Astrocyte of the hippocampus (primary cell): ENCODE data around the gene EGFL7.
"Not testable (repeated sequence)": the region's sequence is repeated elsewhere in the genome, so short reads cannot be mapped to it uniquely, and the experiment has no call there.

Experiments used
- DNase-seq: peaks from one replicate; pipeline ENCODE4 v3.0.0; 2011; ENCODE audit warnings: low read depth, low spot score

EGFL7 gene

DNA sequence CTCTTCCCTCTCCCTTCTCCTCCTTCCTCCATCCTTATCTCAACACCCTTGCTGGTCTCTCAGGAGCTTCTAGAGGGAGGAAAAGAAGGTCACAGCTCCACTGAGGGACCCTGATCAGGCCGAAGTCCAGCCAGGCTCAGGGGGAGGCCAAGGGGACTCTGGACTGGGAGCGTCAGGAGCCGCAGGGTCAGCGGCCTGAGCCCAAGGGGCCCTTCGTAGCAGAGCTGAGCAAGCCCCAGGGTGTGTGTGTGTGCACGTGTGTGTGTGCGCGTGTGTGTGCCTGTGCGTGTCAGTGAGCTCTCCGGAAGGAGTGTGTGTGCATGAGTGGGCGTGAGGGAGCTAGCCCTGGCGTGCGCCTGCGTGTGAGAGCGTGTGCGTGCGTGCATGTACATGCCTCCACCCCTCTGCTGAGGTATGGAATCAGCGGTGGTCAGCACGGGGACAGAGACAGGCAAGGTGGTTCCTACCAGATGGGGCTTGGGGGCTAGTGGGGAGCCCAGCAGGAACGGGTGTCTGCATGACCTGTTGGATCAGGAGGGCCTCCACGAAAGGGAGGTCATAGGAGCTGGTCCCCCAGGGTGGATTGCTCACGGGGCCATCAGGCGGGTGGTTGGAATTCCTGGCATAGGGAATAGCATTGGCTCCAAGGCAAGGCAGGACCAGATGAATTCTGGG is 34.6 kb downstream of the EGFL7 start:
- DNase-seq: no peak

DNA sequence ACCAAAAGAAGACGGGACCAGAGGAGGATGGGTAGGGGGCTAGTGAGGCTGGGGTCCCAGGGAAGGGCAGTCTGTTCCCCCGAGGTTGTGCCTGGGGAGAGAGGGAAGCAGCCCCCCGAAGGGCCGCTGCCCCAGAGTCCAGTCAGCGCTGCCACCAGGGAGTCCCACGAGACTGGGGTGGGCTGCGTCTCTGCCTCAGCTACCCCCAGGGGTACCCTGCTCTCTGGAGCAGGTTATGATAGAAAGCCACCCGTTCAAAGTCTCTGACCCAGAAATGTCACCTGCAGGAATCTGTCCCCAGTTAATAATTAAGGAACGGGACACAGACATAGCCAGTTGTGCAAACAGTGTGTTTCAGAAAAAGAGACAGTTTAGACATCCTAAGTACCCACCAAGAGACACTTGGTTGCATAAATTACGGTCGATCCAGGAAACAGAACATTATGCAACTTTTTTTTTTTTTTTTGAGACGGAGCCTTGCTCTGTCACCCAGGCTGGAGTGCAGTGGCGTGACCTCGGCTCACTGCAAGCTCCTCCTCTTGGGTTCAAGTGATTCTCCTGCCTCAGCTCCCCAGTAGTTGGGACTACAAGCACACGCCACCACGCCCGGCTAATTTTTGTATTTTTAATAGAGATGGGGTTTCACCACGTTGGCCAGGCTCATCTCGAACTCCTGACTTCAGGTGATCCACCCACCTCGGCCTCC is 35.3 kb downstream of the EGFL7 start:
- no peak for DNase-seq

DNA sequence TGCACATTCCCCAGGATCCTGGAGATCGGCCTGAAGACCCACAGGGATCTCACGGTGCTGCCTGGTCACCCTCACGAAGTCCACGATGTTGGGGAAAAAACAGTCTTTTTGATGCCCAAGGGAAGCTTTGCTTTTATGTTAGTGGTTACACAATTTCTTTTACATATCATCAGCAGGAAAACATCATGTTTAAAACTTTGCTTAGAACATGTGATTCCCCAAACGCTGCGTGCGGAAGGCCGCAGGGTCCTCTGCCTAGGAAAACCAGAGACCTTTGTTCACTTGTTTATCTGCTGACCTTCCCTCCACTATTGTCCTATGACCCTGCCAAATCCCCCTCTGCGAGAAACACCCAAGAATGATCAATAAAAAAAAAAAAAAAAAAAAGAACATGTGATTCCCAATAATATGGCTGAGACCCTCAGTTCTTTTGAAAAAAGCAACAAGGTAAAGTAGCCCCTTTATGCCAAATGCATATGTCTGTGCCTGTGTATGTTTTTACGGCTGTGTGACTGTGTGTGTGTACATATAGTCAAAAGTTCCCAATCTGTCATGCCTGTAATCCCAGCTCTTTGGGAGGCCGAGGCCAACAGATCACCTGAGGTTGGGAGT is 36.0 kb downstream of the EGFL7 start:
- DNase-seq: no peak

DNA sequence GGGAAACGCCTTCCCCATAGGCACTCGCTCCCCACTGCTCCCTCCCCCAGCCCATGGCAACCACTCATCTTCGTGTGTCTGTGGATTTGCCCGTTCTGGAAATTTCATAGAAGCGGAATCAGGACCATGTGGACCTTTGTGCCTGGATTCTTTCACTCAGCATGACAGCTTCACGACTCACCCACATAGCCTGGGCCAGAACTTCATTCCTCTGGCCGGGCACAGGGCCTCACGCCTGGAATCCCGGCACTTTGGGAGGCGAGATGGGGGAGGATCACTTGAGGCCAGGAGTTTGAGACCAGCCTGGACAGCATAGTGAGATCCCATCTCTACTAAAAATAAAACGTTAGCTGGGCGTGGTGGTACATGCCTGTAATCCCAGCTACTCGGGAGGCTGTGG is 37.6 kb downstream of the EGFL7 start:
- peak; percentile 41 for DNase-seq

DNA sequence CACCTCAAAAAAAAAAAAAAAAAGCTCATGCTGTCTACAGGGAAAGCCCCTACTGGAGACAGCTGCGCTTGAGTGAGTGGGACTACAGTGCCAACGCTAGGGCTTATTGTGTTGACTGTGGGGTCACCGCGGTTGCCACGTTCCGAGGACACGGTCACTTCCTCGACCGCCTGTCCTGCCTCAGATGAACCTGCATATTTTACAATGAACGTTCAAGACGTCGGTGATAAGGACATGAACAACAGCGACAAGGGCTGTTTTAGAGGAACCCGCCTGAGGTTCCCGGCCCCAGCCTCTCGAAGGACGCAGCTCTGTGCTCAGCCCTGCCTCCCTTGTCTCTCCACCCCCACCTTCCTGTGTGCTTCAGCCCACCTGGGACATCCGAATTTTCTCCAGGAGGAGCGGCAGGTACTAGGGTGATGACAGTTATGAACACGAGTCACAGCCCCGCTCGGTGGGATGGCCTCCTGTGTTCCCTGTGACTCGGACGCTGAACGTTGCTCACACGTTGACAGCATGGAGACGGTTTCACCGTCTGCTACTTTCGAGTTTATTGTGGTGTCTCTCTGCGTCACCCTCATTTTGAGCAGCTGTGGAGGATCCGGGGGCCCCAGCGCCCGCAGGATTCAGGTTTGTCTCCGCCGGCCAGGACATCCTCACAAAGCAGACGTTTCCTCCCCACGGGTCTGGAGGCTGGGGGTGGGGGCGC is 38.4 kb downstream of the EGFL7 start:
- DNase-seq: no peak

DNA sequence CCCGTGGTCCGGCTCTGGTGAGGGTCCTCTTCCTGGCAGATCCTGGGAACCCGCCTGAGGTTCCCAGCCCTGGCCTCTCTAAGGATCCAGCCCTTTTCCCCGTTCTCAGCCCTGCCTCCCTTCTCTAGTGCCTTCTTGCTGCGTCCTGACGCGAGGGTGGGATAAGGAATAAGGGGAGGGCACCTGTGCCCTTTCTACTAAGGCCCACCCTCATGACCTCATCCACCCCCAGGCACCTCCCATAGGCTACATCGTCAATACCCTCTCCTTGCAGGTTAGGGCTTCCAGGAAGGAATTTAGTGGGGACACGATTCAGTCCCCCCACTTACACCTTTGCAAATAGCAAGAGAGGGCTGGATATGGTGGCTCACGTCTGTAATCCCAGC is 38.9 kb downstream of the EGFL7 start:
- DNase-seq: no peak

DNA sequence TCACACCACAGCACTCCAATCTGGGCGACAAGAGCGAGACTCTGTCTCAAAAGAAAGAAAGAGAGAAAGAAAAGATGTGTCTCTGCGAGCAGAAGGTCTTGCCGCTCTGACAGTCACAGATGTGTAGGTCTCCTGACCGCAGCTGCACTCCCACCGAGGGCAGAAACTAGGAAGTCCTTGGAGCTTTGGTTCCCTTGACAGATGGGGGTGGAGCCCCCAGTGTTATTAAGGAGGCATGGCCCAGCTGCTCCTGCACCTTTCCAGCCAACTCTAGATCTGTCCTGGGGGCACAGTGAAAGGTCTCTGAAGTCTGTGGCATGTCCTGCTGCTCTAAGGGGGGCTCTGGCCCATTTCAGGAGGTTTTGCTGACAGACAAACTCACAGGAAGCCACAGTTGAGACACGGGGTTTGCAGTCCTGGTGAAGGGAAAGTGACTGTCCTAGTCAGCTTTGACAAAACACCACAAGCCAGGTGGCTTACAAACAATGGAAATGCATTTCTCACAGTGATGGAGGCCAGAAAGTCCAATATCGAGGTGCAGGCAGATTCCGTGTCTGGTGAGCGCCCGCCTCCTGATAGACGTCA is 40.7 kb downstream of the EGFL7 start:
- DNase-seq: no peak

DNA sequence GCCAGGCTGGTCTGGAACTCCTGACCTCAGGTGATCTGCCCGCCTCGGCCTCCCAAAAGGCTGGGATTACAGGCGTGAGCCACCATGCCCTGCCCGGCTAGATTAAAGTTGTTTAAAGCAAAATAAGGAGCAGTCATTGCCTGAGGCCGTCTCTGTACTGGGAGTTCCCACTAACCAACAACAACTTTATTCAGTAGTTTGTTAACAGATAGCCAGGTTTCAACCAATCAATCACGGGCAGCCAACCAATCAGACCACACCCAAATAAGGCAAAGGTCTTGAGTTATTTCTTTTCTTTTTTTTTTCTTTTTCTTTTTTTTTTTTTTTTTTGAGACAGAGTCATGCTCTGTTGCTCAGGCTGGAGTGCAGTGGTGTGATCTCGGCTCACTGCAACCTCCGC is 42.0 kb downstream of the EGFL7 start:
- not testable (repeated sequence) for DNase-seq

DNA sequence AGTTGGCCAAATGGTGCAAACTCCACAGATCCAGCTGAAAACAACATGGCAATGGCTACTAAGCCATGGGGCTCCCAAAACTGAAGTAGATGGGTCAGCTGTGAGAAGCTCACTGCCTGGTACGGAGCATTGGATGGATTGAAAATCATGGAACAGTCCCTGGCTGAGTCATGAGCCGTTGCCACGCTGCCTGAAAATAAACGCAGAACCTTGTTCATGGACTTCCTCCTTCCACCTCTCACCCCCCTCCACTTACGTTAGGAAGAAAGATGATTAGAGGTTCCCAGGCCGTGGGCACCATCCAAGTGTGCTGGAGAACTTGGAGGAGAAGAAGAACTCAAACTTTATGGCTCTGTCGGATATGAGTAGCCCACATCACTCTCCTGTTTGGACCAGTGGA is 42.8 kb downstream of the EGFL7 start:
- DNase-seq: no peak

DNA sequence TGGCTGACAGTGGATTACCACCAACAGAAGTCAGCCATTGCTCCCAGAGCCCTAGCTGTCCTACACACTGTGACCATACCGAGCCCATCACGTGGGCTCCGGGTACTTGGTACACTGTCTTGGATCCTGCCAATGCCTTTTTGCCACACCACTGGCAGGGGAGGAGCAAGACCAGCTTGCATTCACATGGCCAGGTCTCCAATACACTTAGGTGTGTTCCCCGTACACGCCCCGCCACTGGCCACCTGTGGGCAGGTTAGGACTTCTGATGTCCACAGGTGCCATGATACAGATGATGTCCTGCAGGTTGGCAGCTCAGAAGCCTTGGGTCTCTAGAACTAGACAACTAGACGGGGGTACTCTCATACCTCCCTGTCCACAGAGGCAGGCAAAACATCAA is 44.3 kb downstream of the EGFL7 start:
- no peak for DNase-seq

DNA sequence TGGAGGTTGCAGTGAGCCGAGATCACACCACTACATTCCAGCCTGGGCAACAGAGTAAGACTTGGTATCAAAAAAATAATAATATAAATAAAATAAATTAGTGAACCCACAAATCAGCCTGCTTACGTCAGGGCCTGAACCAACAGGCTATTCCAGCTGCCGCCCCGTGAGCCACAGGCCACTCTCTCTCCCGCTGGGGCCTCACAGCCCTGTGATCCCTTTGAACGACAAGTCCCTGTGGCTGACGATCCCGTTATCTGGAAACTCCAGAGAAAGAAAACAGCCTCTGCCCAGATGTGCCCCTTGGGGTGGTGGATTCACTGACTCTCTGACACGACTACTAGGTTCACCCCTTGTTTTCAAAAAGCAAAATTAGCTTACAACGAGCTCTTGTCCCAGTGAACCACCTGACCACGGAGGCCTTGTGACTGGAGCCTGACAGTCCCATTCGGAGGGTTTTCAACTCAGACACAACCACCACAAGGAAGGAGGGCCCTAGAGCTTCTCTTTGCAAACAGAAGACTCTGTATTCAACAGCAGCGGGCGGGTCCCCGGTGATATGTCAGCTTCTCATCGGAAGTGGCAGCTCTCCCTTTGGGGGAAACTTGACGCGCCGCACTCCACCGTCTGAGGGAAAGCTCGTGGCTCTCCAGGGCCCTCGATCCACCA is 45.3 kb downstream of the EGFL7 start:
- DNase-seq: no peak

DNA sequence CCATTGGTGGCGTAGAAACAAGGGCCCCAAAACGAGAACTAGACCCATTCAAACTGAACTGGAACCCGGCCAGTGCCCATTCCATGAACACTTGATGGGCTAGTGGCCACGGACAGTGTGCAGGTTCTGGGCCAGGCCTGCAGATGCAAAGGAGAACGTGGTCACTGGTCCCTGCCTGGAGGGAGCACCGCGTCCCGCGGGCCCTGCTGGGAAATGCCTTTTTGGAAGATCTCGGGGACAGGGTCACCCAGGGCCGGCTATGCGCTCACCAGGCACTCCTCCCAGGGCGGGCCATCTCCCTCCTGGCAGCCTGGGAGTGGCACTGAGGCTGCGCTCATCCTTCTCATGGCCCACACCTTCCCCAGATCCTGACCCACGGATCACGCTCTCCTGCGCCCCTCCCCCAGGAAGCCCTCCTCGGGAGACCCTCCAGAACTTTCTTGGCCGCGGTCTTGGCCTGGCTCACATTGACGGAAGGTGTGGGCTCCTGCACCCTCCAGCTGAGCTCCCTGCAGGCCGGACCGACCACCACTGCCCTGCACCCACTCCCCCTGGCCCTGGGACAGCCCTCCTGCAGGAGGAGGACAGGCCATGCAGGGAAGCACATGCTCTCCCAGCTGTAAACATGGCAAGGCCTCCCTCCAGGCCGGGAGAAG is 46.9 kb downstream of the EGFL7 start:
- no peak for DNase-seq

DNA sequence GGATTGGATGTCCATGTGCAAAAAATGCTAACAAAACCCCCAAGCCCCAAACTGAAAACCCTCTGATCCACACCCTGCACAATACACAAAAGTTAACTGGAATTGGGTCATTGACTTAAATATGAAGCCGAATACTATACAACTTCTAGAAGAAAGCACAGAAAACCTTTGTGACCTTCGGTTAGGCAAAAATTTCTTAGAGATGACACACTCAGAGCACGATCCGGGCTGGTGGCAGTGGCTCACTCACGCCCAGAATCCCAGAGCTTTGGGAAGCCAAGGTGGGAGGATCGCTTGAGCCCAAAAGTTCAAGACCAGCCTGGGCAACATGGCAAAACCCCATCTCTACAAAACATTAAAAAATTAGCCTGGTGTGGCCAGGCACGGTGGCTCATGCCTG is 47.8 kb downstream of the EGFL7 start:
- DNase-seq: no peak

DNA sequence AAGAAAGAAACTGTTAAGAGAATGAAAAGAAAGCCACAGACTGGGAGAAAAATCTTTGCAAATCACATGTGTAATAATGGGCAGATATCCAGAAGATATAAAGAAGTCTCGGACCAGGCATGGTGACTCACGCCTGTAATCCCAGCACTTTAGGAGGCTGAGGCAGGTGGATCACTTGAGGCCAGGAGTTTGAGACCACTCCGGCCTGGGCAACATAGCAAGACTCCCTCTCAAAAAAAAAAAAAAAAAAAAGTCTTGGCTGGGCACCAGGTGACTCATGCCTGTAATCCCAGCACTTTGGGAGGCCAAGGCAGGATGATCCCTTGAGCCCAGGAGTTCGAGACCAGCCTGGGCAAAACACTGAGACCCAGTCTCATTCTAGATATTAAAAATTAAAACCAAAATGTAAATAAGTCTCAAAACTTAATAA is 48.5 kb downstream of the EGFL7 start:
- DNase-seq: peak; percentile 50

DNA sequence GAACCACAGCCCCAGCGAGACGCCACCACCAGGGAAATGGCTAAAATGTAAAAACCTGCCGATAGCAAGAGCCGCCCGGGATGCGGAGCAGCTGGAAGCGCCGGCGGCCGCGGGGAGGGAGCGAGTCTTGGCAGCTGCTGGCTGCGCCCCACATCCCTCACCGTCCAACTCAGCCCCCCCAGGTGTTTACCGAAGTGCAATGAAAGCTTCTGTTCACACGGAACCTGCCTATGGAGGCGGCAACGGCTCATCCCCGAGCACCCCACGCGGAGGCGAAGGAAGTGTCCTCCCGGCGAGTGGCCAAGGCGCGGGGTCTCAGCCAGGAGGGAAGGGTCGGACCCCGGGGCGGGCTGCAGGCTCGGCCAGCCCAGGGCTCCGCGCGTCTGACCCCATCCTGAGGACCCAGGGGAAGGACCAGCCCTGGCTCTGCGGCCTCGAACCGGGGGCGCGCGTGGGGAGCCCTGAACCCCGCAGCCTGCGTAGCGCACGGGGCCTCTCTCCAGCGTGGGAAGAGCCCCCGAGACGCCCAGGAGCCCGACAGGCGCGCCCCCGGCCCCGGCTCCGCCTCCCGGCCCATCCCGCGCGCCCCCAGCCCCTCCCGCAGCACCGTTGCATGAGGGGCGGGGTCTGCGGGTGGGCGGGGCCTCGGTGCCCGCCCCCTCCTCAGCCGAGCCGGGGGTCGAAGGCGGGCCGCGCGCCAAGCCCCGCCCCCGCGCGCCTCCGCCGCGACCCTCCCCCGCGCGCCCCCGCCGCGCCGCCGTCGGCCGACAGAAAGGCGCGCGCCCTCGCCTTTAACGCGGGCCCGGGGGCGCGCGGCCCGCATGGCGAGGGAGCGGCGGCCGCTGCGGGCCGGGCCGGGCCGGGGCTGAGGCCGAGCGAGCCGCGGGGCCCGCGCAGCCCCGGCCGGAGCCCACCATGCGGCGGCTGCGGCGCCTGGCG is 49.3 kb downstream of the EGFL7 start, which contains the start of gene DIPK1B:
TSS of gene DIPK1B (plus strand) at position 822 of the 939 bp plus-strand sequence. CDS start at position 916, 94 bp downstream.
- peak; percentile 55 for DNase-seq

DNA sequence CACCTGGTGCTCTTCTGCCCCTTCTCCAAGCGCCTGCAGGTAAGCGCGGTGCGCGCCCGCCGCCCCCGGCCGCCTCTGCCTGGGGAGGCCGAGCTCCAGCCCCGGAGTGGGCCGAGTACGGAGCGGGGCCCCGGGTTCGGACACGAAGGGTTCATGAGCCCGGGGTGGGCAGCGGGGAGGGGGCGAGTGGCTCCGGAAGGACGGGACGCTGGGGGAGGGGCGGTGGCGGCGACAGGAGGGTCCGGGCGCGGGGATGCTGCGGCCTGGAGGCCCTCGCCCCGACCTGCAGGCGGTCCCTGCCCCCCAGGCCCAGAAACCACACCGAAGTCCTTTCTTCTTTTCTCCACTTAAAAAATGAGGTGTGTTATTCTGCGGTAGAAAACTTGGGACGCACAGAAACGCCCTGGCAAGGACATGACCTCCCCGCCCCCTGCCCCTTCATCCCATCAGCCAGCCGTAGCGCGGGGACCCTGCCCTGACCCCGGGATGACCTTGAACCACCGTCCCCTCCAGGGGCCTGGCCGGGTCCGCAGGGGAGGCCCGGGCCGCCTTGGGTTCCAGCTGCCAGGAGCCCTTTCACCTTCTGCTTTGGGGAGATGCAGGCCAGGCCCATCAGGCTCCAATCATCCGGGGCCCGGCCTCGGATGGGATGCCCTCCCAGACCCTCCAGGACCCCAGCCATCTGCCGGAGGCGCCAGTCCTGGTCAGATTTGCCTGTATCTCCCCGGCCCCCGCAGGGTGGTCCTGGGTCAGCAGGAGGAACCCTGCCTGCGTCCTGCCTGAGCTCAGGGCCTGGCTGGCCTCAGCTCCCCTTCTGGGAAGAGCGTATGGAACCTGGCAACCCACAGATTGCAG is 50.2 kb downstream of the EGFL7 start:
- no peak for DNase-seq

DNA sequence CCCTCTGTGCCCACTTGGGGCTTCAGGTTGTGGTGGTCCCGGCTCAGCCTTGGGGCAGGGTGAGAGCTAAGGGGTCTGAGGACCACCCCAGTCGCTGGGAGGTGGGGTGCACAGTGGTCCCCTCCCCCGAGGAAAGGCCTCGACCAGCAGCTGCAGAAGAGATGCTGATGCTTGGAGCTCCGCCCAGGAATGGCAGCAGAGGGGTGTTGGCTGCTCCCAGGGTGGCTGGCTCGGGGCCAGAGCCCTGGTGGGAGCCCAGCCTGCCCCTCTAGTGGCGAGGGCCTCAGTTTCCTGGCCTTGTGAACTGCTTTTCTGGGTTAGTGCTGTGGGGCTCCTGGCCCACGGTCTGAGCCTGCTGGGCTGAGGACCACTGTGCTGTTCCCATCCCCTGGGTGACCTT is 50.8 kb downstream of the EGFL7 start:
- peak; percentile 42 for DNase-seq

DNA sequence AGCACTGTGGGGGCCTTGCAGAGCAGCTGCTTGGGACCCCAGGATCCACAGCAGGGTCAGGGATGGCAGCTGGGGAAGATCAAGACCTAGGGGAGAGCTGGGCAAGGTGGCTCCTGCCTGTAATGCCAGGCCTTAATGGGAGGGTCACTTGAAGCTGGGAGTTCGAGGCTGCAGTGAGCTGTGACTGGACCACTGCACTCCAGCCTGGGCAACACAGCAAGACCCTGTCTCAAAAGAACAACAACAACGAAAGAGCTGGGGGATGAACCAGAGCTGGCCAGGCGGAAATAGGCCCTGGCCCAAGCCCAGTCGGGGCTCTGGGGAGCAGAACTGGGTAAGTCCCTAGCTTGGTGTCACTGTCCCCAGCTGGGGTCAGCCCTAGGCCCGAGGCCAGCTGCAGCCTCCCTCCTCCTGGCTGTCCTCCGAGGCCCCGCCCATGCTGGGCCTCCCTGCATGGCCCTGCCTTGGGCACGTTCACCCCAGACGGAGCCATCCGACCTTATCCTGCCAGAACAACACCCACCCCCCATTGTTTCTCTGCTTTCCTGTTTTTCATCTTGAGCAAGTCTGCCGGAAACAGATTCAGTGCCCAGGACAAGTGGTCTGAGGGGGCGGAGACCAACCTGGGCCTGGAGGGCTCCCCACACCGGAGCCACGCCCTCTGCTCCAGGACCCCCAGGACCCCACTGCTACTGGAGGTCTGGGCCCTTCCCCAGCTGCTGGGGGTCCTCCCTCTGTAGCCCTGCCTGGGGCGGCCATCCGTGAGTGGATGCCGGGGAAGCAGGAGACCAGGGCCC is 51.6 kb downstream of the EGFL7 start:
- no peak for DNase-seq
